GM19395 (cell line): ENCODE results near the gene CRIP1.

Source experiments
- ATAC-seq: cut with Tn5 transposase; IDR thresholded peaks from one replicate; pipeline ENCODE4 v1.9.1; 2021; ENCODE audit warnings: mild to moderate bottlenecking, moderate library complexity; ENCODE audit not compliant: unreplicated experiment

Gene CRIP1

GRCh38 chr14:105492031-105492970, 5.6 kb downstream of the CRIP1 start:
- no peak for ATAC-seq

- no peak for ATAC-seq
Measured at GRCh38 chr14:105492971-105493871, 6.5 kb downstream of the CRIP1 start.

GRCh38 chr14:105493921-105494605, 7.4 kb downstream of the CRIP1 start:
- no peak for ATAC-seq

- no peak for ATAC-seq
Measured at GRCh38 chr14:105494606-105494929, 7.9 kb downstream of the CRIP1 start.

GRCh38 chr14:105495101-105495989, 8.7 kb downstream of the CRIP1 start:
- ATAC-seq = no peak

- ATAC-seq = no peak
Measured at GRCh38 chr14:105495990-105496830, 9.5 kb downstream of the CRIP1 start.

- no peak for ATAC-seq
Measured at GRCh38 chr14:105496831-105497591, 10.3 kb downstream of the CRIP1 start.

GRCh38 chr14:105497671-105498429, 11.2 kb downstream of the CRIP1 start:
- ATAC-seq = no peak

- no peak for ATAC-seq
Measured at GRCh38 chr14:105498430-105499255, 12.0 kb downstream of the CRIP1 start.

- no peak for ATAC-seq
Measured at GRCh38 chr14:105499256-105500035, 12.8 kb downstream of the CRIP1 start.

GRCh38 chr14:105500036-105500725, 13.5 kb downstream of the CRIP1 start:
- ATAC-seq = no peak

- no peak for ATAC-seq
Measured at GRCh38 chr14:105500726-105501101, 14.0 kb downstream of the CRIP1 start.

- no peak for ATAC-seq
Measured at GRCh38 chr14:105501504-105502291, 15.0 kb downstream of the CRIP1 start.

- ATAC-seq = no peak
Measured at GRCh38 chr14:105502446-105503295, 16.0 kb downstream of the CRIP1 start.
